A172 (cell line): ENCODE measurements around the gene ZMYM1. TPM values are rescaled to one million over a fixed set of nuclear protein-coding genes. Genes with fewer than 3 reads are reported as not detected.
"Not testable (repeated sequence)": the region's sequence is repeated elsewhere in the genome, so short reads cannot be mapped to it uniquely, and the experiment has no call there.

Source experiments
- DNase-seq: peaks from one replicate; pipeline ENCODE4 v3.0.0-alpha.2; 2015; ENCODE audit warnings: low spot score
- total RNA-seq: library from RNA; depleted of rRNA; stranded (reverse); fragments of >200 nt; shearing (Covaris generic); gene quantifications from 2 replicates; pipeline ENCODE4 v1.2.3, GENCODE V29; 2014

Gene ZMYM1
- total RNA-seq, 1 experiment from 2014 or later = 13.5 TPM

- peak; percentile 8 for DNase-seq
Measured at GRCh38 chr1:35076426-35076825, 2.8 kb upstream of the ZMYM1 start.

GRCh38 chr1:35080171-35080854, 1.1 kb downstream of the ZMYM1 start:
- DNase-seq = no peak

- DNase-seq = no peak
Measured at GRCh38 chr1:35085421-35085820, 6.2 kb downstream of the ZMYM1 start.

- no peak for DNase-seq
Measured at GRCh38 chr1:35097224-35097623, 18.0 kb downstream of the ZMYM1 start.

GRCh38 chr1:35111106-35111505, 31.9 kb downstream of the ZMYM1 start:
- peak; percentile 27 for DNase-seq

GRCh38 chr1:35112668-35113067, 33.5 kb downstream of the ZMYM1 start:
- no peak for DNase-seq

GRCh38 chr1:35115459-35116383, 36.5 kb downstream of the ZMYM1 start:
- no peak for DNase-seq

GRCh38 chr1:35120458-35121133, 41.4 kb downstream of the ZMYM1 start:
- no peak for DNase-seq

GRCh38 chr1:35122311-35122710, 43.1 kb downstream of the ZMYM1 start:
- DNase-seq = no peak

- DNase-seq = no peak
Measured at GRCh38 chr1:35126546-35126945, 47.4 kb downstream of the ZMYM1 start.

- DNase-seq = no peak
Measured at GRCh38 chr1:35129080-35129479, 49.9 kb downstream of the ZMYM1 start.

GRCh38 chr1:35136780-35137179, 57.6 kb downstream of the ZMYM1 start:
- DNase-seq = no peak

GRCh38 chr1:35137590-35137989, 58.4 kb downstream of the ZMYM1 start:
- not testable (repeated sequence) for DNase-seq

- not testable (repeated sequence) for DNase-seq
Measured at GRCh38 chr1:35142294-35142693, 63.1 kb downstream of the ZMYM1 start.

- DNase-seq = not testable (repeated sequence)
Measured at GRCh38 chr1:35142728-35143127, 63.5 kb downstream of the ZMYM1 start.

GRCh38 chr1:35143737-35144508, 64.7 kb downstream of the ZMYM1 start:
- no peak for DNase-seq

- DNase-seq = not testable (repeated sequence)
Measured at GRCh38 chr1:35145892-35146549, 66.8 kb downstream of the ZMYM1 start.

GRCh38 chr1:35151220-35151619, 72.0 kb downstream of the ZMYM1 start:
- DNase-seq = no peak

- DNase-seq = no peak
Measured at GRCh38 chr1:35164893-35165292, 85.7 kb downstream of the ZMYM1 start.
